BLaER1 (cell line): ENCODE data around the gene OSTN.
"Not testable (repeated sequence)": the region's sequence is repeated elsewhere in the genome, so short reads cannot be mapped to it uniquely, and the experiment has no call there.

ENCODE experiments used
- H3K27ac ChIP-seq: shearing (Covaris generic); formaldehyde crosslinking; 2 replicates; pipeline ENCODE4 v1.8.1; 2022
- H3K27me3 ChIP-seq: shearing (Covaris generic); formaldehyde crosslinking; 2 replicates; pipeline ENCODE4 v1.8.1; 2022
- H3K36me3 ChIP-seq: shearing (Covaris generic); formaldehyde crosslinking; 2 replicates; pipeline ENCODE4 v1.8.1; 2022
- H3K4me1 ChIP-seq: shearing (Covaris generic); formaldehyde crosslinking; 2 replicates; pipeline ENCODE4 v1.8.1; 2022
- H3K4me2 ChIP-seq: shearing (Covaris generic); formaldehyde crosslinking; 2 replicates; pipeline ENCODE4 v1.8.1; 2022
- H3K4me3 ChIP-seq: shearing (Covaris generic); formaldehyde crosslinking; 2 replicates; pipeline ENCODE4 v1.8.1; 2022
- H3K9ac ChIP-seq: shearing (Covaris generic); formaldehyde crosslinking; 2 replicates; pipeline ENCODE4 v1.8.1; 2022
- H3K9me3 ChIP-seq: shearing (Covaris generic); formaldehyde crosslinking; 2 replicates; pipeline ENCODE4 v1.8.1; 2022
- H4K20me1 ChIP-seq: shearing (Covaris generic); formaldehyde crosslinking; 2 replicates; pipeline ENCODE4 v1.8.1; 2022
- Cebpa-rat ChIP-seq: shearing (Covaris generic); IDR thresholded peaks from 2 replicates; pipeline ENCODE4 v1.8.1; 2022

OSTN gene

DNA sequence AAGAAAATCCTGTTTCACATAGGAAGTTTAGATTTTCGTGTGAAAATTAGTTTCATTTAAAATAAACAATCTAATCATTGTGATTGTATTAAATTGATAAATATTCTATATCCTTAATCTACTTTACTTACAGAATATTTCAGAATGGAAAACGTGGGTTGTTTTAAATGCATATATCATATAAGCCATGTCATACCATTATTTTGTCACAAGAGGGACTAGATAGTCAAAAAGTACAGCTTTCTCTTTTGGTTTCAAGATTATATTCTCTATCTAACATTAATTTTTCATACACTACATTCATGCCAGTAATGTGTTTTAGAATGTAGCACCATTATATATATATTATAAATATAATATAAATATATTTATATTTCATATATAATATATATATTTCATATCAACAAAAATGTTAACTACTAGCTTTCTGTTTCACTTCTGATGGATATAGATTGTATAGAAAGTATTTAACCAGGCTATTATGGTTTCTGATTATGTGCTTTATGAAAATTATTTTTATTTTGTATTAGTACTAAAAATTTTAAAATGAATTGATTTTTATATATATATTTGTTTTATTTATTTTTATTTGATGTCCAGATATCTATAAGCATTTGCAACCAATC is 45.3 kb downstream of the OSTN start:
- Histone ChIP-seq H3K27ac (no peak overlapping the region), H3K4me2 (no peak overlapping the region), H3K4me3 (no peak overlapping the region), H3K9me3 (no peaks in the 10 kb centered on the region), H3K27me3 (no peaks in the 10 kb centered on the region), H3K9ac (no peak overlapping the region), H3K36me3 (no peaks in the 10 kb centered on the region), H3K4me1 (peaks cover 14% of the 10 kb centered on the region), H4K20me1 (no peaks in the 10 kb centered on the region)
- TF ChIP-seq Cebpa-rat: no peak

DNA sequence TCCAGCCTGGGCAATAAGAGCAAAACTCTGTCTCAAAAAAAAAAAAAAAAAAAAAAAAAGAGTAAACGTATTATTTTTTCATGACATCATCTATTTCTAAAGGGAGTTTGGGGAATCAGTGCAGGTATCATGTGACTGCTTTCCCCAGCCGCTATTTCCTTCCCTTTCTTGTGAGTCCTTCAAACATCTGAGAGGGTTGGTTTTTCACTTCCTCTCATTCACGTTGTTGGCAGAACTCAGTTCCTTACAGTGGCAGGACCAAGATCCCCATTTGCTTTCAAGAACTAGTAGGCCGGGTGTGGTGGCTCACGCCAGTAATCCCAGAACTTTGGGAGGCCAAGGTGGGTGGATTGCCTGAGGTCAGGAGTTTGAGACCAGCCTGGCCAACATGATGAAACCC is 47.0 kb downstream of the OSTN start:
- Histone ChIP-seq H3K4me1 (peaks cover 14% of the 10 kb centered on the region), H3K4me2 (peak overlapping the region; percentile 24)
- H3K9ac ChIP-seq, H3K27me3 ChIP-seq, H4K20me1 ChIP-seq, H3K9me3 ChIP-seq, H3K36me3 ChIP-seq, H3K27ac ChIP-seq, H3K4me3 ChIP-seq: not testable (repeated sequence)

DNA sequence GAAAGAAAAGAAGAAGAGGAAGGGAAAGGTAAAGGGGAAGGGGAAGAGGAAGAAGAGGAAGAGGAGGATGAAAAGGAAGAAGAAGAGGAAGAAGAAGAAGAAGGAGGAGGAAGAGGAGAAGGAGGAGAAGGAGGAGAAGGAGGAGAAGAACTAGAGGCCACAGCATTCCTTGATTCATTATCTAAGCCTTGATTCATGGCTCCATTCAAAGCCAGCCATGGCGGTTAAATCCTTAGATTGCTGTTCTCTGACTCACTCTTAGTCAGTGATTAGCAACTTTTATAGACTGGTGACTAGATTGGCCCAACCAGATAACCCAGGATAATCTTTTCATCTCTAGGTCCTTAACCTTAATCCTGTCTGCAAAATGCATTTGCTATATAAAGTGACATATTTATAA is 47.6 kb downstream of the OSTN start:
- no peak overlapping the region for H3K4me3 ChIP-seq
- H3K4me1 ChIP-seq: peaks cover 14% of the 10 kb centered on the region
- no peak overlapping the region; the same call in 1 of the 2 replicates for H3K4me2 ChIP-seq
- H4K20me1 ChIP-seq: no peaks in the 10 kb centered on the region
- no peaks in the 10 kb centered on the region for H3K9me3 ChIP-seq
- H3K27me3 ChIP-seq: no peaks in the 10 kb centered on the region
- H3K9ac ChIP-seq: no peak overlapping the region
- H3K36me3 ChIP-seq: no peaks in the 10 kb centered on the region
- H3K27ac ChIP-seq: no peak overlapping the region
- no peak for TF ChIP-seq Cebpa-rat

GRCh38 chr3:191253089-191253799 is 54.2 kb downstream of the OSTN start:
- H3K4me2 ChIP-seq: peak overlapping the region; percentile 48
- no peaks in the 10 kb centered on the region for H3K36me3 ChIP-seq
- H3K27ac ChIP-seq: no peak overlapping the region
- no peaks in the 10 kb centered on the region for H3K27me3 ChIP-seq
- peaks cover 14% of the 10 kb centered on the region for H3K4me1 ChIP-seq
- H3K9me3 ChIP-seq: no peaks in the 10 kb centered on the region
- H3K4me3 ChIP-seq: no peak overlapping the region; the same call in 1 of the 2 replicates
- H4K20me1 ChIP-seq: no peaks in the 10 kb centered on the region
- no peak for TF ChIP-seq Cebpa-rat
- no peak overlapping the region for H3K9ac ChIP-seq

DNA sequence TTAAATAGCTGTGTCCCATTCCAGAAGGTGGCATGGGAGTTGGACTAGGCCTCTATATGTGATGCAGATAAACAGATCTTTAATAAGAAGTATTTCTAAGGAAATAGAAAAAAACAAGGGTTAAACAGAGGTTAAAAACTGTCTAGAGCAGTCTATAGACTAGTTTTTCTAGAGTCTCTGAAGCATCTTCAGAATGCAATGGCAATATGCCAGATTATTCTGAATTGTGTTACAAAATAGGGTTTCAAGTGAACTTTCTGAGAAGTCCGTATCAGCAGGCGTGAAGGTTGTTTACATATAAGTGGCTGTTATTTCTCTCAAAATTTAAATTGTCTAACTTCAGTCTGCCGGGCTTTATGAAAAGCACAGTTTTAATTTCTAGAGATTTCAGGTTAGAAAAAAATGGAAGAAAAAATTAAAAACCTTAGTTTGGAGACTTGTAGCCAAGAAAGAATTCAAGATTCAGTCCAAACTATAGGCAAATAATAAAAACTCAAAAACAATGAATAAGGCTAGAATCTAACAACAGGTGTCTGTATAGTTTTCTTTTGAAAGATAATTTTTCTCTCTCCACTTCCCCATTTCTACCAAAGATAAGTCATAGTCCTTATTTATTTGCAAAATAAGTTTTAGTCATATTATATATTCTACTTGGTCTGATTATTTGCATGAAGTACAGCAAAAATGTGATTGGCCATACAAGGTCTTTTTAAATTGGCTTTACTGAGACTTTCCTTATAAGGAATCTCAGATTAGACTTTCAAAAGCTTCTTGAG is 55.2 kb downstream of the OSTN start:
- no peak overlapping the region for H3K27ac ChIP-seq
- peaks cover 22% of the 10 kb centered on the region for H3K4me1 ChIP-seq
- no peak overlapping the region for H3K9ac ChIP-seq

DNA sequence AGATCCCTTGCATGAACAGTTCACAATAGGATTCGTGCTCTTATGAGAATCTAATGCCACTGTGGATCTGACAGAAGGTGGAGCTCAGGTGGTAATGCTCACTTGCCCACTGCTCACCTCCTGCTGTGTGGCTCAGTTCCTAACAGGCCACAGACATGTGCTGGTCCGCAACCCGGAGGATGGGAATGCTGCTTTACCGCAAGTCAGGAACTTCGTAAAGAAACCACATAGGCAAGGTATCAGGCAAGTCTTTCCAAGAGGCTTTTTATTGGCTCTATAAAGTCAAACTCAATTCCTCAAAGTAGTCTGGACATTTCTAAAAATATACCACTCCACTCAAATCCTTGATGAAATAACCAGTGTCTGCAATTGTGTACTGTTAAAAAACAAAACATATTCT is 56.1 kb downstream of the OSTN start:
- Histone ChIP-seq H3K9me3 (no peaks in the 10 kb centered on the region), H3K27ac (no peak overlapping the region), H4K20me1 (no peaks in the 10 kb centered on the region), H3K4me3 (no peak overlapping the region), H3K9ac (no peak overlapping the region), H3K27me3 (no peaks in the 10 kb centered on the region), H3K4me1 (peaks cover 23% of the 10 kb centered on the region), H3K4me2 (no peak overlapping the region), H3K36me3 (no peaks in the 10 kb centered on the region)
- no peak for TF ChIP-seq Cebpa-rat

More for the DNA sequence above, 55.2 kb downstream of the OSTN start:
- no peaks in the 10 kb centered on the region for H4K20me1 ChIP-seq
- no peak overlapping the region for H3K4me2 ChIP-seq
- H3K9me3 ChIP-seq: no peaks in the 10 kb centered on the region
- no peaks in the 10 kb centered on the region for H3K27me3 ChIP-seq
- TF ChIP-seq Cebpa-rat: no peak
- H3K4me3 ChIP-seq: no peak overlapping the region
- H3K36me3 ChIP-seq: no peaks in the 10 kb centered on the region

DNA sequence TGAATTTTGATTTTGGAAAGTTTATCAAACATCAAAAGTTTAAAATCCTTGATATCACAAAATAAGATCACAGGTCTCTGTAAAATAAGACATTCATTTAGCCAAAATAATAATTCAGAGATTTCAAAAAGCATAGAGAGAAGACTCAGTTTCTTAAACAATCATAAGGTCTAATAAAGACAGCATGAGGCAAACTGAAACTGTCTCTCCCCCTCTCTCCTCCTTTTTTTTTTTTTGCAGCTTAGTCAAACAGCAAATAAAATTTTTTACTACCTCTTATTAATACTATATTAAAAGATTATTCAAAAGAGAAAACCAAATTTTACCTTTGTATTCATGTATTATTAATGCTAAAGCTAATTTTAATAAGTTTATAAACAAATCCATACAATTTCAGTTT is 57.4 kb downstream of the OSTN start:
- Histone ChIP-seq H3K4me3 (no peak overlapping the region), H3K9me3 (no peaks in the 10 kb centered on the region), H3K4me1 (peaks cover 23% of the 10 kb centered on the region), H3K27ac (no peak overlapping the region), H3K4me2 (no peak overlapping the region), H3K36me3 (no peaks in the 10 kb centered on the region), H3K27me3 (no peaks in the 10 kb centered on the region), H3K9ac (no peak overlapping the region), H4K20me1 (no peaks in the 10 kb centered on the region)
- no peak for TF ChIP-seq Cebpa-rat

DNA sequence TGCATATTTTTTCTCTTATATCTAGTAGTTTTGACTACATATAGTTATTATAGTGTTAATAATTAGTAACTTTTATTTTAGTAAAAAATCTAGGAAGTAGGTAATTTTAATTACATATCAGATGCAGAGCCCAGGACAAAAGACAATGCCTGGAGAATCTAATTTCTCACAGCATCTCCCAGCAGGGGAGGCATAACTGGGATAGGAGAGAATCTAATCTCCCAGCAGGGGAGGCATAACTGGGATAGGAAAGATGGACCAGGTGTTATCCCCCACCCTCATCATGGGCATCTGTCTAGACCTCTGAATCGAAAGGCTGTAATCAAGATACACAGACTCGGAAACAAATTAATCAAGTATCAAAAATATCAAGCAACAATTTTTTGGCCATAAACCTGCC is 58.2 kb downstream of the OSTN start:
- H3K36me3 ChIP-seq: no peaks in the 10 kb centered on the region
- H3K27ac ChIP-seq: no peak overlapping the region
- no peaks in the 10 kb centered on the region for H3K27me3 ChIP-seq
- H3K4me2 ChIP-seq: no peak overlapping the region
- no peak overlapping the region for H3K9ac ChIP-seq
- no peak for TF ChIP-seq Cebpa-rat
- H3K4me3 ChIP-seq: no peak overlapping the region
- H3K9me3 ChIP-seq: no peaks in the 10 kb centered on the region
- H3K4me1 ChIP-seq: peaks cover 23% of the 10 kb centered on the region
- no peaks in the 10 kb centered on the region for H4K20me1 ChIP-seq

- H4K20me1 ChIP-seq: no peaks in the 10 kb centered on the region
- no peak overlapping the region for H3K4me3 ChIP-seq
- H3K27ac ChIP-seq: no peak overlapping the region
- no peak for TF ChIP-seq Cebpa-rat
- H3K9me3 ChIP-seq: no peaks in the 10 kb centered on the region
- peaks cover 9% of the 10 kb centered on the region for H3K4me1 ChIP-seq
- no peak overlapping the region for H3K9ac ChIP-seq
- no peaks in the 10 kb centered on the region for H3K27me3 ChIP-seq
- peak overlapping the region; percentile 55; the same call in 1 of the 2 replicates for H3K4me2 ChIP-seq
- no peaks in the 10 kb centered on the region for H3K36me3 ChIP-seq
These were observed 60.4 kb downstream of the OSTN start for GRCh38 chr3:191259486-191259885.
